GM12878 (cell line): Measurements from ENCODE around the gene GRAMD1B. TPM values are rescaled to one million over a fixed set of nuclear protein-coding genes. Genes with fewer than 3 reads are reported as not detected.

Experiments used
- ATAC-seq: fragments of 200-7000 bp; cut with Tn5 transposase; 3 replicates; pipeline ENCODE4 v1.9.1; 2020; ENCODE audit warnings: mild to moderate bottlenecking, moderate library complexity
- BruUV-seq: library from RNA; stranded (reverse); fragments of 400-500 nt; replicated peaks from 2 replicates; lab custom pipeline; 2021; lab: Mats Ljungman, UMichigan
- CTCF ChIA-PET: fragments of 300-600 bp; sonication (Branson Sonifier 250); formaldehyde crosslinking; extraction: SDS; loops from one replicate; lab custom pipeline; 2021; ENCODE audit warnings: inconsistent platforms; lab: Yijun Ruan, JAX
- POLR2A ChIA-PET: fragments of 350-600 bp; formaldehyde crosslinking; extraction: SDS; loops from one replicate; lab custom pipeline; 2021; ENCODE audit warnings: inconsistent platforms; lab: Charles Lee
- RAD21 ChIA-PET: fragments of 300-600 bp; sonication (Branson Sonifier 250); formaldehyde crosslinking; loops from one replicate; lab custom pipeline; 2023; ENCODE audit warnings: antibody characterized with exemption; ENCODE audit not compliant: unreplicated experiment; lab: Charles Lee
- SMC1A ChIA-PET: fragments of 300-600 bp; sonication (Branson Sonifier 250); formaldehyde crosslinking; loops from one replicate; lab custom pipeline; 2023; ENCODE audit not compliant: unreplicated experiment, uncharacterized antibody; lab: Charles Lee
- DNase-seq: peaks from one replicate; pipeline ENCODE4 v3.0.0-alpha.2; 2011; ENCODE audit warnings: low read depth, low spot score
- FAIRE-seq: peaks from 3 replicates; lab custom pipeline; 2011; peaks lifted over from hg19 to GRCh38; lab: Jason Lieb, UNC
- H2AFZ ChIP-seq: 2 replicates; pipeline ENCODE4 v1.6.0; 2011; ENCODE audit warnings: low read depth, low read length, control low read depth; ENCODE audit not compliant: control insufficient read depth
- H3K27ac ChIP-seq: 2 replicates; pipeline ENCODE4 v1.5.1; 2011; ENCODE audit warnings: control low read depth; ENCODE audit not compliant: control insufficient read depth, insufficient read depth
- H3K27me3 ChIP-seq, 2 experiments: replicated peaks in 1 of 2; 2 replicates each; pipeline versions ENCODE4 v1.6.0 to v1.6.1; 2011; ENCODE audit warnings: low read length in 1 of 2; ENCODE audit not compliant: control insufficient read depth in 2 of 2, insufficient read depth in 2 of 2
- H3K36me3 ChIP-seq, 2 experiments: 2 replicates each; pipeline ENCODE4 v1.5.1; 2011; ENCODE audit warnings: low read length in 1 of 2; ENCODE audit not compliant: control insufficient read depth in 2 of 2, insufficient read depth in 2 of 2
- H3K4me1 ChIP-seq: 2 replicates; pipeline ENCODE4 v1.6.1; 2011; ENCODE audit warnings: mild to moderate bottlenecking, low read length, moderate library complexity, mixed read lengths; ENCODE audit not compliant: control insufficient read depth, insufficient read depth
- H3K4me2 ChIP-seq: 2 replicates; pipeline ENCODE4 v1.6.0; 2011; ENCODE audit warnings: control low read depth; ENCODE audit not compliant: control insufficient read depth, insufficient read depth
- H3K4me3 ChIP-seq: fragments of 200-600 bp; sonication (generic); 2 replicates; pipeline ENCODE4 v1.5.1; 2016
- H3K79me2 ChIP-seq: 2 replicates; pipeline ENCODE4 v1.6.0; 2011; ENCODE audit warnings: low read length; ENCODE audit not compliant: control insufficient read depth, insufficient read depth
- H3K9ac ChIP-seq: 2 replicates; pipeline ENCODE4 v1.8.0; 2011; ENCODE audit warnings: low read length, control low read depth, mixed read lengths; ENCODE audit not compliant: control insufficient read depth, insufficient read depth
- H3K9me3 ChIP-seq: replicated peaks from 3 replicates; pipeline ENCODE4 v1.5.1; 2011; ENCODE audit warnings: mild to moderate bottlenecking, low read length; ENCODE audit not compliant: control insufficient read depth, insufficient read depth
- H4K20me1 ChIP-seq: 2 replicates; pipeline ENCODE4 v1.6.0; 2011; ENCODE audit not compliant: control insufficient read depth, insufficient read depth
- ATF2 ChIP-seq: IDR thresholded peaks from 2 replicates; pipeline ENCODE4 v1.6.1; 2012; ENCODE audit warnings: low read length, inconsistent platforms
- KDM1A ChIP-seq: fragments of 200-600 bp; sonication (generic); IDR thresholded peaks from 2 replicates; pipeline ENCODE4 v1.6.1; 2016; ENCODE audit warnings: borderline replicate concordance
- MYB ChIP-seq: fragments of 150-350 bp; IDR thresholded peaks from 2 replicates; pipeline ENCODE4 v1.6.1; 2014; ENCODE audit warnings: mild to moderate bottlenecking, low read depth, low read length, borderline replicate concordance
- POLR2A ChIP-seq: IDR thresholded peaks from 2 replicates; pipeline ENCODE4 v1.6.1; 2011; ENCODE audit warnings: low read depth, mild to moderate bottlenecking, low read length
- SREBF1 ChIP-seq: IDR thresholded peaks from 2 replicates; pipeline ENCODE4 v1.6.1; 2012; ENCODE audit warnings: mild to moderate bottlenecking, low read length
- USF1 ChIP-seq: IDR thresholded peaks from 2 replicates; pipeline ENCODE4 v1.6.1; 2011; ENCODE audit warnings: borderline replicate concordance, low read depth, mild to moderate bottlenecking, moderate library complexity, mixed read lengths, low read length; ENCODE audit not compliant: insufficient read depth; ENCODE audit errors: extremely low read length
- ZBTB40 ChIP-seq: fragments of 450-650 bp; IDR thresholded peaks from 2 replicates; pipeline ENCODE4 v1.6.1; 2016; ENCODE audit warnings: mild to moderate bottlenecking, moderate library complexity, borderline replicate concordance
- WGBS: methylation state at CpG from one replicate; pipeline ENCODE4 v1.1.6; 2016; ENCODE audit warnings: low lambda C conversion rate; ENCODE audit not compliant: insufficient replicate concordance, insufficient coverage; ENCODE audit errors: missing lambda C conversion rate; 5-methylcytosine and 5-hydroxymethylcytosine counted together
- in situ Hi-C: fragments of 300-500 bp; cut with MboI; formaldehyde crosslinking; loops from 9 replicates; pipeline ENCODE4 v1.14.3; 2018; ENCODE audit warnings: mixed read lengths
- intact Hi-C: fragments of 100-400 bp; cut with micrococcal nuclease; formaldehyde crosslinking; loops from one replicate; pipeline ENCODE4 v1.14.2; 2022; ENCODE audit not compliant: unreplicated experiment
- polyA plus RNA-seq, 11 experiments: library from polyadenylated mRNA; depleted of rRNA in 4 of 11; unstranded in 6 of 11; stranded (reverse) in 5 of 11; fragments of >200 nt; fragmentation: Nextera tagmentation in 4 of 11; fragmentation: Illumina TruSeq in 1 of 11; extraction: Ambion mirVana in 4 of 11; extraction: Trizol in 1 of 11; gene quantifications; 1 replicate in 1 of 11; 2 replicates in 10 of 11; pipeline versions ENCODE4 v1.2.1 to v1.2.3, GENCODE V29; 2011 to 2016; ENCODE audit warnings: inconsistent platforms in 2 of 11, missing spikeins in 2 of 11, low read depth in 1 of 11
- total RNA-seq, 4 experiments: library from RNA; depleted of rRNA in 3 of 4; stranded (reverse); fragments of >200 nt in 3 of 4; fragmentation: Illumina TruSeq in 1 of 4; extraction: Trizol in 1 of 4; gene quantifications; 2 replicates each; pipeline versions ENCODE4 v1.2.1 to v1.2.3, GENCODE V29; 2013 to 2021

GRAMD1B gene
- total and polyA plus RNA-seq, 10 of the 15 experiments (the other 5 are each of a cell fraction or from before 2014, with no cell fraction given): 1.9 to 49.1 (median 26.9) TPM

- no peaks in the 10 kb centered on the region for H3K27me3 ChIP-seq
- TF ChIP-seq USF1: no peak
- TF ChIP-seq POLR2A: no peak
- no peak for TF ChIP-seq ZBTB40
- TF ChIP-seq MYB: no peak
- no peak for TF ChIP-seq KDM1A
- no peak for TF ChIP-seq SREBF1
- no peak for TF ChIP-seq ATF2
- no TSS peak for BruUV-seq
- intact Hi-C loops: no loop called here
- ChIA-PET RAD21 (no interaction called here), CTCF (no interaction called here), POLR2A (no interaction called here), SMC1A (no interaction called here)
- no peak overlapping the region for H3K27ac ChIP-seq
- no peaks in the 10 kb centered on the region for H3K4me1 ChIP-seq
- no peaks in the 10 kb centered on the region for H4K20me1 ChIP-seq
- H3K9me3 ChIP-seq: no peaks in the 10 kb centered on the region
- H3K4me2 ChIP-seq: no peak overlapping the region
- no peak for FAIRE-seq
- no peak overlapping the region for H2AFZ ChIP-seq
- no peak overlapping the region for H3K4me3 ChIP-seq
- DNase-seq: no peak
- H3K36me3 ChIP-seq: no peaks in the 10 kb centered on the region; a peak in 1 of 4 replicates
- no peak overlapping the region for H3K9ac ChIP-seq
- ATAC-seq: no peak
- no peaks in the 10 kb centered on the region for H3K79me2 ChIP-seq
- 24% methylated on average over 7 of the region's 7 CpGs for WGBS
- in situ Hi-C loops: no loop called here
Measured at GRCh38 chr11:123525097-123525496, 95.0 kb downstream of the GRAMD1B start.
